ENCODE measurements around the gene SRSF2.

GRCh38 chr17:76784926-76785325 is 47.8 kb upstream of the SRSF2 start:
- TF ChIP-seq CTCF (IDR thresholded peaks at IDR 0.05) (no peak), POLR2A (IDR thresholded peaks at IDR 0.05) (no peak)

Data from uterus (tissue), 2 donors.